Mesenchymal stem cell (in vitro differentiated cells and primary cell): ENCODE measurements around the gene UBA52.

ENCODE experiments used
- DNase-seq: peaks from one replicate; pipeline ENCODE4 v3.0.0-alpha.2; 2013
- H2AFZ ChIP-seq: one replicate; pipeline ENCODE4 v1.6.1; 2013; ENCODE audit warnings: low read depth, mild to moderate bottlenecking, control low read depth, inconsistent platforms, low read length, moderate library complexity
- H2AK5ac ChIP-seq: 2 replicates; pipeline ENCODE4 v1.6.1; 2013; ENCODE audit warnings: low read length, moderate library complexity, mild to moderate bottlenecking, inconsistent platforms; ENCODE audit not compliant: severe bottlenecking
- H2BK120ac ChIP-seq: one replicate; pipeline ENCODE4 v1.6.1; 2013; ENCODE audit warnings: low read depth, mild to moderate bottlenecking, inconsistent platforms, low read length, moderate library complexity
- H2BK12ac ChIP-seq, 2 experiments: one replicate each; pipeline ENCODE4 v1.6.1; 2013; ENCODE audit warnings: inconsistent platforms in 2 of 2, low read length in 2 of 2, mild to moderate bottlenecking in 2 of 2, moderate library complexity in 2 of 2, control low read depth in 1 of 2
- H2BK15ac ChIP-seq: one replicate; pipeline ENCODE4 v1.6.1; 2013; ENCODE audit warnings: mild to moderate bottlenecking, low read depth, inconsistent platforms; ENCODE audit not compliant: poor library complexity, severe bottlenecking
- H2BK5ac ChIP-seq: 2 replicates; pipeline ENCODE4 v1.6.1; 2013; ENCODE audit warnings: low read depth, mild to moderate bottlenecking, low read length, control low read depth, inconsistent platforms; ENCODE audit not compliant: poor library complexity, severe bottlenecking
- H3K14ac ChIP-seq, 2 experiments: one replicate each; pipeline ENCODE4 v1.6.1; 2013; ENCODE audit warnings: inconsistent platforms in 2 of 2, low read length in 2 of 2, control low read depth in 1 of 2, mild to moderate bottlenecking in 1 of 2, moderate library complexity in 1 of 2
- H3K18ac ChIP-seq, 2 experiments: one replicate each; pipeline ENCODE4 v1.6.1; 2013; ENCODE audit warnings: inconsistent platforms in 2 of 2, low read length in 2 of 2, control low read depth in 1 of 2, low read depth in 1 of 2, mild to moderate bottlenecking in 1 of 2
- H3K23ac ChIP-seq, 2 experiments: one replicate each; pipeline ENCODE4 v1.6.1; 2013; ENCODE audit warnings: inconsistent platforms in 2 of 2, low read length in 2 of 2, mild to moderate bottlenecking in 2 of 2, moderate library complexity in 2 of 2, control low read depth in 1 of 2
- H3K27ac ChIP-seq: 2 replicates; pipeline ENCODE4 v1.5.1; 2013; ENCODE audit warnings: mild to moderate bottlenecking, moderate library complexity, low read length, control low read depth, inconsistent platforms; ENCODE audit not compliant: poor library complexity, severe bottlenecking
- H3K27me3 ChIP-seq, 2 experiments: 2 replicates each; pipeline versions ENCODE4 v1.6.1 to v1.7.0; 2013; ENCODE audit warnings: low read length in 2 of 2, mild to moderate bottlenecking in 2 of 2, moderate library complexity in 2 of 2, control low read depth in 1 of 2, inconsistent platforms in 1 of 2; ENCODE audit not compliant: control insufficient read depth in 1 of 2, insufficient read depth in 1 of 2
- H3K36me3 ChIP-seq, 2 experiments: 2 replicates each; pipeline versions ENCODE4 v1.6.1 to v1.7.0; 2013; ENCODE audit warnings: low read length in 2 of 2, control low read depth in 1 of 2, inconsistent platforms in 1 of 2, low read depth in 1 of 2, mild to moderate bottlenecking in 1 of 2; ENCODE audit not compliant: insufficient read depth in 2 of 2, control insufficient read depth in 1 of 2
- H3K4ac ChIP-seq, 2 experiments: one replicate each; pipeline ENCODE4 v1.6.1; 2013; ENCODE audit warnings: inconsistent platforms in 2 of 2, low read length in 2 of 2, mild to moderate bottlenecking in 2 of 2, moderate library complexity in 2 of 2, control low read depth in 1 of 2, low read depth in 1 of 2
- H3K4me1 ChIP-seq: 2 replicates; pipeline ENCODE4 v1.6.1; 2013; ENCODE audit warnings: low read depth, low read length, control low read depth; ENCODE audit not compliant: control insufficient read depth, insufficient read depth
- H3K4me2 ChIP-seq: 2 replicates; pipeline ENCODE4 v1.6.1; 2013; ENCODE audit warnings: low read length, mild to moderate bottlenecking, inconsistent platforms; ENCODE audit not compliant: poor library complexity, severe bottlenecking
- H3K4me3 ChIP-seq, 2 experiments: 2 replicates each; pipeline versions ENCODE4 v1.5.1 to v1.7.0; 2013; ENCODE audit warnings: low read length in 2 of 2, mild to moderate bottlenecking in 2 of 2, control low read depth in 1 of 2, low read depth in 1 of 2; ENCODE audit not compliant: insufficient read depth in 1 of 2
- H3K79me1 ChIP-seq: replicated peaks from 2 replicates; pipeline ENCODE4 v1.6.1; 2013; ENCODE audit warnings: mild to moderate bottlenecking, control low read depth, low read length, inconsistent platforms; ENCODE audit not compliant: poor library complexity, severe bottlenecking
- H3K9ac ChIP-seq: 2 replicates; pipeline ENCODE4 v1.7.0; 2013; ENCODE audit warnings: mild to moderate bottlenecking, low read length, moderate library complexity
- H3K9me3 ChIP-seq: 2 replicates; pipeline ENCODE4 v1.7.0; 2013; ENCODE audit warnings: mild to moderate bottlenecking, low read length; ENCODE audit not compliant: control insufficient read depth
- H4K8ac ChIP-seq: one replicate; pipeline ENCODE4 v1.6.1; 2013; ENCODE audit warnings: inconsistent platforms, mild to moderate bottlenecking, low read length, moderate library complexity
- H4K91ac ChIP-seq: one replicate; pipeline ENCODE4 v1.6.1; 2013; ENCODE audit warnings: mild to moderate bottlenecking, low read length, inconsistent platforms
- WGBS: methylation state at CpG from one replicate; pipeline ENCODE4 v1.1.7; 2013; ENCODE audit warnings: mixed read lengths; 5-methylcytosine and 5-hydroxymethylcytosine counted together

UBA52 gene

DNA sequence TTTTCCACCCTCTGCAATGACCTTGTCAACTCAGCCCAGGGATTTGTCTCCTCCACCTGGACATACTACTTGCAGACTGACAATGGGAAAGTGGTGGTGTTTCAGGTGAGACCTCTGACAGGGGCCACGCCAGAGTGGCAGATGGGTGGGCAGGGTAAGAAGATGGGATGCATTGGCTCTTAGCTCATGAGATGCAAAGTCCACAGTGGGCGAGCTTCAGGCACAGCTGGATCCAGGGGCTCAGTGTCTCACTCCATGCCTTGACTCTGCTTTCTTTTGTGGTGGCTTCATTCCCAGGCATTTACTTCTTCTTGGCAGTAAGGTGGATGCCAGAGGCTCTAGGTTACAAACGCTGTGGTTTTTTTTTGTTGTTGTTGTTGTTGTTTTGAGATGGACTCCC is 44.4 kb downstream of the UBA52 start:
- H2AFZ ChIP-seq, result no peak overlapping the region
- no peak overlapping the region for H3K27ac ChIP-seq
- peaks cover 5% of the 10 kb centered on the region for H3K9me3 ChIP-seq
- no peak overlapping the region for H3K23ac ChIP-seq
- H3K4me2 ChIP-seq, result no peak overlapping the region
- no peak overlapping the region for H3K4ac ChIP-seq
- H2AK5ac ChIP-seq, result no peak overlapping the region
- no peak overlapping the region for H3K4me3 ChIP-seq
- no peak overlapping the region for H4K91ac ChIP-seq
- no peak overlapping the region for H2BK15ac ChIP-seq
- no peak overlapping the region for H3K14ac ChIP-seq
- H2BK5ac ChIP-seq, result no peak overlapping the region
- H2BK120ac ChIP-seq, result no peak overlapping the region
- no peak overlapping the region for H2BK12ac ChIP-seq
- no peak overlapping the region for H3K18ac ChIP-seq
- no peaks in the 10 kb centered on the region for H3K36me3 ChIP-seq
- no peak for DNase-seq
- no peaks in the 10 kb centered on the region for H3K79me1 ChIP-seq
- peaks cover 26% of the 10 kb centered on the region for H3K4me1 ChIP-seq
- H4K8ac ChIP-seq, result no peak overlapping the region
- no peak overlapping the region for H3K9ac ChIP-seq
- 60% methylated on average over 3 of the region's 3 CpGs for WGBS
- peaks cover 54 to 58% of the 10 kb centered on the region in 2 experiments for H3K27me3 ChIP-seq

DNA sequence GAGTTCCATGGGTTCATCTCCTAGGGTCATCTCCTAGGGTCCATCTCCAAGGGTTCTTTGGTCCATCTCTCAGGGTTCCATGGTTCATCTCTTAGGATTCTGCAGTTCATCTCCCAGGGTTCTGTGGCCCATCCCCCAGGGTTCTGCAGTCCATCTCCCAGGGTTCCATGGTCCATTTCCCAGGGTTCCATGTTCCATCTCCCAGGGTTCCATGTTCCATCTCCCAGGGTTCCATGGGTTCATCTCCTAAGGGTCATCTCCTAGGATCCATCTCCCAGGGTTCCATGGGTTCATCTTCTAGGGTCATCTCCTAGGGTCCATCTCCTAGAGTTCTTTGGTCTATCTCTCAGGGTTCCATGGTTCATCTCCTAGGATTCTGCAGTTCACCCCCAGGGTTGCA is 45.9 kb downstream of the UBA52 start:
- no peak overlapping the region for H4K8ac ChIP-seq
- no peak overlapping the region for H3K18ac ChIP-seq
- H3K4me1 ChIP-seq, result peaks cover 13% of the 10 kb centered on the region
- H3K9ac ChIP-seq, result no peak overlapping the region
- H3K4ac ChIP-seq, result no peak overlapping the region
- no peak overlapping the region for H3K23ac ChIP-seq
- H2BK15ac ChIP-seq, result no peak overlapping the region
- no peaks in the 10 kb centered on the region for H3K36me3 ChIP-seq
- H3K27me3 ChIP-seq, result peaks cover 41 to 47% of the 10 kb centered on the region in 2 experiments
- DNase-seq, result no peak
- no peak overlapping the region for H2BK120ac ChIP-seq
- no peak overlapping the region for H3K4me2 ChIP-seq
- H3K4me3 ChIP-seq, result no peak overlapping the region
- H3K27ac ChIP-seq, result no peak overlapping the region
- H3K79me1 ChIP-seq, result no peaks in the 10 kb centered on the region
- H2AFZ ChIP-seq, result no peak overlapping the region
- no peak overlapping the region for H2BK12ac ChIP-seq
- H3K14ac ChIP-seq, result no peak overlapping the region
- no peak overlapping the region for H4K91ac ChIP-seq
- H2BK5ac ChIP-seq, result no peak overlapping the region
- H3K9me3 ChIP-seq, result peaks cover 5% of the 10 kb centered on the region
- no peak overlapping the region for H2AK5ac ChIP-seq

DNA sequence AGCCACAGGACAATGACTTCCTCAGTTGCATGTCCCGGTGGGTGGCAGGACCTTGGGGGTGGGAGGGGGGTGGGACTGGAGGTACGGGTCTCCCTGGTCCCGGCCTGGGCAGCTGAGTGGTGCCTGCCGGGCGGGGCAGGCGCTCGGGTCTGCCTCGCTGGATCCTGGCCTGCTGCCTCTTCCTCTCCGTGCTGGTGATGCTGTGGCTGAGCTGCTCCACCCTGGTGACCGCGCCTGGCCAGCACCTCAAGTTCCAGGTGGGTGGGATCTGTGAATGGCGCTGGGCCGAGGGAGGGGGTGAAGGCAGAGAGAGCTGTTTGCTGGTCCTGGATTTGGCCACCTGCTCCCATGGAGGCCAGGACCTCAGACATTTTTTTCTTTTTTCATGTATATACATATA is 46.6 kb downstream of the UBA52 start:
- Histone ChIP-seq H2BK12ac (no peak overlapping the region), H3K9me3 (peaks cover 5% of the 10 kb centered on the region), H3K18ac (no peak overlapping the region), H3K4me3 (no peak overlapping the region), H2BK5ac (no peak overlapping the region), H3K4me1 (peaks cover 6% of the 10 kb centered on the region), H3K4ac (no peak overlapping the region), H3K27ac (no peak overlapping the region), H3K14ac (no peak overlapping the region), H3K23ac (no peak overlapping the region), H3K4me2 (no peak overlapping the region), H4K91ac (no peak overlapping the region), H2BK15ac (no peak overlapping the region), H3K36me3 (no peaks in the 10 kb centered on the region), H2AK5ac (no peak overlapping the region), H2BK120ac (no peak overlapping the region), H2AFZ (no peak overlapping the region), H3K9ac (no peak overlapping the region), H3K79me1 (no peaks in the 10 kb centered on the region), H4K8ac (no peak overlapping the region), H3K27me3 (peaks cover 34 to 46% of the 10 kb centered on the region in 2 experiments)
- WGBS, result 95% methylated on average over 10 of the region's 13 CpGs
- DNase-seq, result no peak

DNA sequence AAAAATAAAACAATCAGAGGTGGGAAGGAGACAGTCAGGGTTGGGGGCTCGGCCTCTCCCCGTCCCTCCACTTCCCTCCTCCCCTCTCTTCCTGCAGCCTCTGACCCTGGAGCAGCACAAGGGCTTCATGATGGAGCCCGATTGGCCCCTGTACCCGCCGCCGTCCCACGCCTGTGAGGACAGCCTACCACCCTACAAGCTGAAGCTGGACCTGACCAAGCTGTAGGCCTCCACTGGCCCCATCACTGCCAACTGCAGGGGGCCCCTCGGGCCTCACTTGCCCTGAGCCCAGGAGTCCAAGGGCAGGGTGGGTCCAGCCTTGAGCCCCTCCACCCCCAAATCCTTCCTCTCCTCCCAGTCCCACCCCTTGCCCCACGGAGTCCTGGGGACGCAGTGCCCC is 48.7 kb downstream of the UBA52 start:
- Histone ChIP-seq H3K4me2 (no peak overlapping the region), H3K23ac (no peak overlapping the region), H3K27ac (no peak overlapping the region), H3K9me3 (peaks cover 5% of the 10 kb centered on the region), H3K36me3 (no peaks in the 10 kb centered on the region), H3K27me3 (peaks cover 19 to 25% of the 10 kb centered on the region in 2 experiments), H4K91ac (no peak overlapping the region), H3K9ac (no peak overlapping the region), H3K4ac (no peak overlapping the region), H2AFZ (no peak overlapping the region), H3K18ac (no peak overlapping the region), H3K4me1 (no peaks in the 10 kb centered on the region), H3K79me1 (no peaks in the 10 kb centered on the region), H3K4me3 (no peak overlapping the region), H2BK12ac (no peak overlapping the region), H3K14ac (no peak overlapping the region), H2BK15ac (no peak overlapping the region), H4K8ac (no peak overlapping the region), H2BK120ac (no peak overlapping the region), H2BK5ac (no peak overlapping the region), H2AK5ac (no peak overlapping the region)
- WGBS, result 88% methylated on average over 10 of the region's 10 CpGs
- DNase-seq, result no peak
